Bronchial epithelial cell (primary cell): Measurements from ENCODE around the gene SLC38A3. TPM values are rescaled to one million over a fixed set of nuclear protein-coding genes. Genes with fewer than 3 reads are reported as not detected.

Experiments used
- DNase-seq: peaks from one replicate; pipeline ENCODE4 v3.0.0-alpha.2; 2010; ENCODE audit warnings: low read depth
- FAIRE-seq: peaks from 2 replicates; lab custom pipeline; 2011; peaks lifted over from hg19 to GRCh38; lab: Jason Lieb, UNC
- H3K27me3 ChIP-seq: 2 replicates; pipeline ENCODE4 v1.5.1; 2011; ENCODE audit warnings: low read length; ENCODE audit not compliant: control insufficient read depth, insufficient read depth
- H3K36me3 ChIP-seq: 2 replicates; pipeline ENCODE4 v1.5.1; 2011; ENCODE audit warnings: low read length; ENCODE audit not compliant: control insufficient read depth, insufficient read depth
- H3K4me3 ChIP-seq: 2 replicates; pipeline ENCODE4 v1.5.1; 2011; ENCODE audit warnings: mild to moderate bottlenecking, low read depth, low read length, control low read depth
- total RNA-seq: library from RNA; depleted of rRNA; stranded (reverse); fragments of >200 nt; gene quantifications from 2 replicates; pipeline ENCODE4 v1.2.1, GENCODE V29; 2014
- TF ChIP-seq, protein P1 (sequence below): IDR thresholded peaks from 2 replicates; pipeline ENCODE4 v1.5.1; 2011; ENCODE audit warnings: mild to moderate bottlenecking, moderate library complexity, low read length, control low read depth, inconsistent platforms; ENCODE audit not compliant: insufficient read depth, severe bottlenecking

SLC38A3 gene
- total RNA-seq, 1 donor from 2014 or later = not detected

GRCh38 chr3:50249457-50249856 is 44.4 kb downstream of the SLC38A3 start:
- no peaks in the 10 kb centered on the region for H3K27me3 ChIP-seq
- H3K36me3 ChIP-seq = peaks cover 15% of the 10 kb centered on the region
- no peak for FAIRE-seq
- DNase-seq = no peak
- H3K4me3 ChIP-seq = no peak overlapping the region
- TF ChIP-seq, protein P1, sequence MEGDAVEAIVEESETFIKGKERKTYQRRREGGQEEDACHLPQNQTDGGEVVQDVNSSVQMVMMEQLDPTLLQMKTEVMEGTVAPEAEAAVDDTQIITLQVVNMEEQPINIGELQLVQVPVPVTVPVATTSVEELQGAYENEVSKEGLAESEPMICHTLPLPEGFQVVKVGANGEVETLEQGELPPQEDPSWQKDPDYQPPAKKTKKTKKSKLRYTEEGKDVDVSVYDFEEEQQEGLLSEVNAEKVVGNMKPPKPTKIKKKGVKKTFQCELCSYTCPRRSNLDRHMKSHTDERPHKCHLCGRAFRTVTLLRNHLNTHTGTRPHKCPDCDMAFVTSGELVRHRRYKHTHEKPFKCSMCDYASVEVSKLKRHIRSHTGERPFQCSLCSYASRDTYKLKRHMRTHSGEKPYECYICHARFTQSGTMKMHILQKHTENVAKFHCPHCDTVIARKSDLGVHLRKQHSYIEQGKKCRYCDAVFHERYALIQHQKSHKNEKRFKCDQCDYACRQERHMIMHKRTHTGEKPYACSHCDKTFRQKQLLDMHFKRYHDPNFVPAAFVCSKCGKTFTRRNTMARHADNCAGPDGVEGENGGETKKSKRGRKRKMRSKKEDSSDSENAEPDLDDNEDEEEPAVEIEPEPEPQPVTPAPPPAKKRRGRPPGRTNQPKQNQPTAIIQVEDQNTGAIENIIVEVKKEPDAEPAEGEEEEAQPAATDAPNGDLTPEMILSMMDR = no peak

- Histone ChIP-seq H3K36me3 (peaks cover 17% of the 10 kb centered on the region), H3K4me3 (no peak overlapping the region), H3K27me3 (no peaks in the 10 kb centered on the region)
- DNase-seq = no peak
- FAIRE-seq = no peak
- TF ChIP-seq, protein P1 = no peak
Measured at GRCh38 chr3:50250514-50250913, 45.4 kb downstream of the SLC38A3 start.

DNA sequence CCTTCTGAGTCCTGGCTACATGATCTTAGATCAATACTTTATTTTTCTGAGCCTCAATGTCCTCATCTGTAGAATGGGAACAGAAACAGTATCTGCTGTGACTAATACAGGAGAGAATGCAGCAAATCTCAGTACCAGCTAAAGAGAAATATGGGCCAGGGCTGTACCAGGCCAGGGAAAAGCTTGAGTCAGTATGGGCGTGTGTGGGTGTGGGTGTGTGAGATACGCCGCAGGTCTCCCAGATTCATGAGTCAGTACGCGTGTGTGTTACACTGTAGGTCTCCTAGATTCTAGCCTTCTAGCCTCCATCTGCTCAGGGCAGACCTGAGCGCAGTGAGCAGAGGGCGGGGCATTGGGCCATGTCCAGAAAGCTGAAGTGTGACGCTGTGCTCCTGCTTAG is 46.1 kb downstream of the SLC38A3 start:
- peak; percentile 99 for FAIRE-seq
- TF ChIP-seq, protein P1 = no peak
- no peak overlapping the region for H3K4me3 ChIP-seq
- H3K36me3 ChIP-seq = peaks cover 21% of the 10 kb centered on the region
- no peaks in the 10 kb centered on the region for H3K27me3 ChIP-seq
- peak; percentile 99 for DNase-seq

- H3K27me3 ChIP-seq = no peaks in the 10 kb centered on the region
- H3K4me3 ChIP-seq = no peak overlapping the region
- DNase-seq (peak; percentile 69), FAIRE-seq (no peak)
- H3K36me3 ChIP-seq = peaks cover 32% of the 10 kb centered on the region
- TF ChIP-seq, protein P1 = no peak
Measured at GRCh38 chr3:50254577-50255250, 49.6 kb downstream of the SLC38A3 start.

- TF ChIP-seq, protein P1 = no peak
- Histone ChIP-seq H3K36me3 (peaks cover 32% of the 10 kb centered on the region), H3K4me3 (no peak overlapping the region), H3K27me3 (no peaks in the 10 kb centered on the region)
- FAIRE-seq (no peak), DNase-seq (peak; percentile 66)
Measured at GRCh38 chr3:50255251-50255615, 50.2 kb downstream of the SLC38A3 start.
